ENCODE results near the gene TDRD6.
"Not testable (repeated sequence)": the region's sequence is repeated elsewhere in the genome, so short reads cannot be mapped to it uniquely, and the experiment has no call there.

The TDRD6 gene

DNA sequence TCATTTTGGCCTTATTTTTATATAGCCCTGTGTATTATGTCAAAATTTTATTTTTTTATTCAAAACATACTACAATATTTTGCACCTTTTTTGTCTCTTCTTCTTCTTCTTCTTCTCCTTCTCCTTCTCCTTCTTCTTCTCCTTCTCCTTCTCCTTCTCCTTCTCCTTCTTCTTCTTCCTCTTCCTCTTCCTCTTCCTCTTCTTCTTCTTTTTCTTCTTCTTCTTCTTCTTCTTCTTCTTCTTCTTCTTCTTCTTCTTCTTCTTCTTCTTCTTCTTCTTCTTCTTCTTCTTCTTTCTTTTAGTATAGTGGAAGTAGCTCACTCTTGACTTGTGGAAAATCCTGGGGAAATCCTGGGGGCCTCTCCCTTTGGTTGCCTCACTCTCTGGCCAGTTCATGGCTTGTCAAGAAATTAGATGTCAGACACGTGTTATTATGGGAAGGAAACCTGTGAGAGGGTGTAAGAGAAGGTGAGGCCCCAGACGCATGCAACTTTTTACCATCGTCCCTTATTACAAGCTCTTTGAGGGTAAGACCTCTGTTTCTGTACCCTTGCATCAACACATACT is 56.6 kb downstream of the TDRD6 start:
- not testable (repeated sequence) for DNase-seq

DNA sequence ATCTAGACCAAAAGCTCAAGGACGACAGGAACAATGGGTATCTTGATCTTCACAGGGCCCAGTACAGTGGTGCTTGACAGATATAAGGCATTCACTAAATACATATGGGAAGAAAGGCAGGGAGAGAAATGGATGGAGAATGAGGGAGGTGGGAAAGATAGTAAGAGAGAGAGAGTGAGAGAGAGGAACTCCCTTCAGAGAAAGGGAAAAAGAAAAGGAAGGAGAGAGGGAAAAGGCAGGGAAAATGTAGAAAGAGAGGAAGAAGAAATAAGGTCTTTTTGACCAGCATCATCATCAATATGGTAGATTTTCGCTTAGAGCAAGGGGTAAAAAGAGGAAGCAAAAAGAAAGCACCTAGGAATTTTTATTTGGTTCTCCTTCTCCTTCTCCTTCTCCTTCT is 58.3 kb downstream of the TDRD6 start:
- DNase-seq = no peak

DNA sequence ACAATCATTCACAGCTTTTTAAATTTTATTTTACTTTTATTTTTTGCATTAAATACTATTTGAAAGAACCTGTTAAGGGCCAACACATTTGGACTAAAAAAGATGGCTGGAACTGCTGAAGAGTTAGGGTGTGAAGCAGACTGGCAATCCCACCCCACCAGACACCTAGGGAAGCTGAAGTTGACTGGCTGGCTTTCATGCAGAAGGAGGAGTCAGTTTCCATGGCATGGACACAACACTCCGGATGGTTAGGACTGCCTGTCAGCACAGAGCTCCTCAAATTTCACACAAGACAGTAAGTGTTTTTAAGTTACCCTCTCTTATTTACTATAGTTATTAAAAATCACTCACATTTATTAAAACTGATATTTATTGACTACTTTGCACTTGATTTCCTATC is 59.0 kb downstream of the TDRD6 start, which contains the start of gene ANKRD66:
Gene ANKRD66 (plus strand): TSS at position 238 of the 400 bp plus-strand sequence. CDS start 5,016 bp downstream, outside the sequence.
- no peak for DNase-seq

DNA sequence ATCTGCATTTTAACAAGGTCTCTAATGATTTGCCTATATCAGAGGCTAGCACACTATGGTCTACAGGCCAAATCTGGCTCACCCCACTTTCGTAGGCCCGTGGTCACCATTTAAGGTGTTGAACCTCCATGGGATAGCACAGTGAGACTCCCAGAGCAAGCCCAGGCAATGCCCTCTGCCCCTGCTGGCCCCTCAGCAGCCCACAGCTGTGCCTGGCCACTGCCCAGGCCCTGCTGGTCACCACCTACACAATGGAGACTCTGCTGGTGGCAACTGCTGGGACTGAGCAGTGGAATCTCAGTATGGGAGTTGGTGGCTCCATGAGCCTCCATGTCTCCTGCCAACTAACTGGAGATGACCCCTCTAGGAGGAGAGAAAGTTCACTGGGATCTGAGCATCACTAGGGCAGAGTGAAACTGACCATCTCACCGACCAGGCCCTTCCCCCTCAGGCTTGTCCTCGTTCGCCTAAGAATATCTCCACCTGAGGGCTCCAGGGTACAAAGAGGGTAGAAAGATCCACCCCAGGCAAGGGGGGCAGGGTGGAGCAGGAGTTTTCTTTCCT is 61.3 kb downstream of the TDRD6 start:
- DNase-seq = no peak

DNA sequence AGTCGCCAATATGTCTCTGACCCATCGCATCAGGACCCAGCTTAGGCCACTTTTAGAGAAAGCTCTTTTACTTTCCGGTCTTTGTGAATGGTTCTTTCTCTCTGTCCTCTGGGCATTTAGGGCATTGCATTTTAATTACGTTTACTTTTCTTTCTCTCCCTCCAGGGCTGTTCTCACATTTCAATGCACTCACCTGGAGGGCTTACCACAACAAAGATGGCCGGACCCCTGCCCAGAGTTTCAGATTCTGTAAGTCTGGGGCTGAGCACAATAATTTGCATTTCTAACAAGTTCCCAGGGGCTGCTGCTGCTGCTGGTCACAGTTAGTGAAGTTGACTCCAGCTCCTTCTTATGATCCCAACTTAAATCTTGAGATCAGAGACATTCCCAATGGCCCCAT is 62.0 kb downstream of the TDRD6 start:
- no peak for DNase-seq

DNA sequence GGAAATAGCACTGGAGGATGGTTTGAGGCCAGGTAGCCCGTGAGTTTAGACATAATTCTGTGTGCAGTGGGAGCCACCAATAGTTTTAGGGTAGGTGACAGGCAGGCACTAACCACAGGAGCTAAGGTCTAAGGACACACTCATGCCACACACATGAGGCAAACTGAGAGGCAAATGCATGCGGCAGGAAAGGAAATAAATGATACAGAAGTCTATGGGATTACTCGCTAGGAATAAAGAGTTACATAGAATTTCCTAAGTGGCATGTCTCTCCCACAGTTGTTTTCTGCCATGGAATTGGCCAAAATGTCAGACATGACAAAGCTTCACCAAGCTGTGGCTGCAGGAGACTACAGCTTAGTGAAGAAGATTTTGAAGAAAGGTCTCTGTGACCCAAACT is 64.0 kb downstream of the TDRD6 start:
- DNase-seq = no peak

All from AML-193 (cell line).